Panc1 (cell line): ENCODE results near the gene ATXN7.

Experiments
- CTCF ChIP-seq: fragments of 450-650 bp; IDR thresholded peaks from 2 replicates; pipeline ENCODE4 v1.5.1; 2017; ENCODE audit warnings: mild to moderate bottlenecking
- POLR2AphosphoS5 ChIP-seq: IDR thresholded peaks from 2 replicates; pipeline ENCODE4 v1.6.1; 2012; ENCODE audit warnings: mild to moderate bottlenecking, low read depth, low read length, moderate library complexity
- REST ChIP-seq, 2 experiments: IDR thresholded peaks; 2 replicates each; pipeline ENCODE4 v1.6.1; 2011 to 2012; ENCODE audit warnings: low read depth in 2 of 2, control low read depth in 1 of 2, low read length in 1 of 2, mild to moderate bottlenecking in 1 of 2, moderate library complexity in 1 of 2; ENCODE audit not compliant: insufficient read depth in 1 of 2

GRCh38 chr3:64033069-64033468, 169.4 kb downstream of the ATXN7 start:
- TF ChIP-seq POLR2AphosphoS5 (no peak), CTCF (no peak), REST (IDR thresholded peaks at IDR 0.05; ENCODE audit: insufficient read depth in 1 of 2, low read depth in 2 of 2, low read length in 1 of 2) (no peak)
